Hepatocyte (in vitro differentiated cells): ENCODE measurements around the gene UGT1A4.

Experiments
- CTCF ChIP-seq: fragments of 200-600 bp; sonication (generic); IDR thresholded peaks from 2 replicates; pipeline ENCODE4 v1.5.1; 2016; ENCODE audit warnings: antibody characterized with exemption, mild to moderate bottlenecking; ENCODE audit not compliant: poor library complexity
- EZH2 ChIP-seq: fragments of 200-600 bp; sonication (generic); IDR thresholded peaks from 2 replicates; pipeline ENCODE4 v1.6.1; 2016; ENCODE audit warnings: antibody characterized with exemption, mild to moderate bottlenecking, borderline replicate concordance
- EZH2phosphoT487 ChIP-seq: fragments of 200-600 bp; sonication (generic); IDR thresholded peaks from one replicate; pipeline ENCODE4 v1.6.1; 2018; ENCODE audit warnings: antibody characterized with exemption, mild to moderate bottlenecking, low read depth, moderate library complexity; ENCODE audit not compliant: unreplicated experiment, severe bottlenecking

GRCh38 chr2:233672886-233673285 is 45.6 kb upstream of the UGT1A4 start:
- no peak for TF ChIP-seq EZH2
- no peak for TF ChIP-seq CTCF
- TF ChIP-seq EZH2phosphoT487 = no peak
